H1 (cell line): ENCODE results near the gene VGF.

Experiments
- CEBPB ChIP-seq: IDR thresholded peaks from 2 replicates; pipeline ENCODE4 v1.6.1; 2012; ENCODE audit warnings: low read depth, low read length
- CTCF ChIP-seq, 3 experiments: IDR thresholded peaks; 1 replicate in 2 of 3; 2 replicates in 1 of 3; pipeline versions ENCODE4 v1.5.1 to v1.6.1; 2011; ENCODE audit warnings: low read length in 3 of 3, mild to moderate bottlenecking in 3 of 3, inconsistent platforms in 2 of 3, low read depth in 1 of 3, moderate library complexity in 1 of 3; ENCODE audit not compliant: insufficient read depth in 1 of 3; ENCODE audit errors: control extremely low read depth in 1 of 3
- EP300 ChIP-seq, 2 experiments: IDR thresholded peaks; 1 replicate in 1 of 2; 2 replicates in 1 of 2; pipeline ENCODE4 v1.6.1; 2011 to 2012; ENCODE audit warnings: low read depth in 2 of 2, low read length in 2 of 2, mild to moderate bottlenecking in 2 of 2, borderline replicate concordance in 1 of 2, inconsistent platforms in 1 of 2, moderate library complexity in 1 of 2
- JUND ChIP-seq: IDR thresholded peaks from 2 replicates; pipeline ENCODE4 v1.6.1; 2011; ENCODE audit warnings: mild to moderate bottlenecking, improper control_type of control experiment, low read length
- POLR2A ChIP-seq, 2 experiments: IDR thresholded peaks; 1 replicate in 1 of 2; 2 replicates in 1 of 2; pipeline ENCODE4 v1.6.1; 2011; ENCODE audit warnings: low read depth in 2 of 2, low read length in 2 of 2, mild to moderate bottlenecking in 2 of 2; ENCODE audit errors: control extremely low read depth in 1 of 2
- POU5F1 ChIP-seq: IDR thresholded peaks from 2 replicates; pipeline ENCODE4 v1.6.1; 2011; ENCODE audit warnings: low read depth, mild to moderate bottlenecking, low read length, moderate library complexity
- RAD21 ChIP-seq, 2 experiments: IDR thresholded peaks in 1 of 2; conservative IDR thresholded peaks in 1 of 2; 2 replicates each; pipeline ENCODE4 v1.6.1; 2011; ENCODE audit warnings: low read depth in 2 of 2, low read length in 2 of 2, improper control_type of control experiment in 1 of 2, inconsistent platforms in 1 of 2, mild to moderate bottlenecking in 1 of 2, moderate library complexity in 1 of 2
- SP2 ChIP-seq: IDR thresholded peaks from 2 replicates; pipeline ENCODE4 v1.6.1; 2012; ENCODE audit warnings: mild to moderate bottlenecking, low read length, inconsistent platforms
- USF2 ChIP-seq: IDR thresholded peaks from 2 replicates; pipeline ENCODE4 v1.6.1; 2011; ENCODE audit warnings: low read length, improper control_type of control experiment

GRCh38 chr7:101123703-101124068, 41.7 kb downstream of the VGF start:
- TF ChIP-seq CTCF (IDR thresholded peaks at IDR 0.05; ENCODE audit: control extremely low read depth in 1 of 3, insufficient read depth in 1 of 3, low read depth in 1 of 3, low read length in 3 of 3) (no peak), EP300 (IDR thresholded peaks at IDR 0.05; ENCODE audit: borderline replicate concordance in 1 of 2, low read depth in 2 of 2, low read length in 2 of 2) (no peak), SP2 (no peak), USF2 (no peak), POU5F1 (no peak), JUND (no peak), RAD21 (IDR thresholded peaks at IDR 0.05 in 1 of 2, conservative IDR thresholded peaks at IDR 0.05 in 1 of 2; ENCODE audit: low read depth in 2 of 2, low read length in 2 of 2) (no peak), POLR2A (IDR thresholded peaks at IDR 0.05; ENCODE audit: control extremely low read depth in 1 of 2, low read depth in 2 of 2, low read length in 2 of 2) (no peak), CEBPB (no peak)
